Stimulated activated CD4-positive, alpha-beta T cell treated with anti-CD3 and anti-CD28 coated beads, Interleukin-4, amount 100 ng/mL, for 24 hours (primary cell): Measurements from ENCODE around the gene KLHDC3.
A peak's percentile ranks its signal among the peaks of the same experiment; 100 is the strongest.

ENCODE experiments used
- DNase-seq: peaks from one replicate; pipeline ENCODE4 v3.0.0-alpha.2; 2020

Gene KLHDC3, protein sequence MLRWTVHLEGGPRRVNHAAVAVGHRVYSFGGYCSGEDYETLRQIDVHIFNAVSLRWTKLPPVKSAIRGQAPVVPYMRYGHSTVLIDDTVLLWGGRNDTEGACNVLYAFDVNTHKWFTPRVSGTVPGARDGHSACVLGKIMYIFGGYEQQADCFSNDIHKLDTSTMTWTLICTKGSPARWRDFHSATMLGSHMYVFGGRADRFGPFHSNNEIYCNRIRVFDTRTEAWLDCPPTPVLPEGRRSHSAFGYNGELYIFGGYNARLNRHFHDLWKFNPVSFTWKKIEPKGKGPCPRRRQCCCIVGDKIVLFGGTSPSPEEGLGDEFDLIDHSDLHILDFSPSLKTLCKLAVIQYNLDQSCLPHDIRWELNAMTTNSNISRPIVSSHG

DNA sequence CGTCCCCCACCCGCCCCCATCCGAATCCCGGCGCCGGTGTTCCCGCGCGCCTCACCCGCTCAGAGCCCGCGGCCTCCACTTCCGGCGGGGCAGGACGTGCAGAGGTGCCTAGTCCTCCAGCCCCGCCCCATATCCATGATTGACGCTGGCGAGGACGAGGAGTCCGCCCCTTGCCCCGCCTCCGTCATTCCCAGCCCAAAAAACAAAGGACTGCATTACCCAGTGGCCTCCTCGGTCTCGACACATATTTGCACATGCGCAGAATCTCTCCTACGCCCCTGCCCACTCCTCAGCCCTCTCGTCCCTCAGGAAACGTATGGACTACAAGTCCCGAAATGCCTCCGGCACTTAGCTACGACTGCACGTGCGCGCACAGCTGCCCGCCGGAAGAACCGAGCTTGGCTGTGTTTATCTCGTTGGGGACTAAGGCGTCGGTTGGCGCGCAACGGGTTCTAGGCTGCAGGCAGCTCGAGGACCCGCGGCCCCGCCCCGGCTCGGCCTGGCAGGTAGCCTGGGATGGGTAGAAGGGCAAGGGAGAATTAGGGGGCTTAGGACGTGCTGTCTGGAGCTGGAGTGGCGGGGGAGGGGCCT, at the start of gene KLHDC3, which contains the start of gene MEA1:
TSS of gene KLHDC3 (plus strand) at position 407 of the 591 bp plus-strand sequence. CDS start 2,944 bp downstream, outside the sequence.
TSS of gene MEA1 (minus strand) at position 104 of the 591 bp plus-strand sequence. CDS start 133 bp downstream, outside the sequence.
- peak; percentile 100 for DNase-seq

DNA sequence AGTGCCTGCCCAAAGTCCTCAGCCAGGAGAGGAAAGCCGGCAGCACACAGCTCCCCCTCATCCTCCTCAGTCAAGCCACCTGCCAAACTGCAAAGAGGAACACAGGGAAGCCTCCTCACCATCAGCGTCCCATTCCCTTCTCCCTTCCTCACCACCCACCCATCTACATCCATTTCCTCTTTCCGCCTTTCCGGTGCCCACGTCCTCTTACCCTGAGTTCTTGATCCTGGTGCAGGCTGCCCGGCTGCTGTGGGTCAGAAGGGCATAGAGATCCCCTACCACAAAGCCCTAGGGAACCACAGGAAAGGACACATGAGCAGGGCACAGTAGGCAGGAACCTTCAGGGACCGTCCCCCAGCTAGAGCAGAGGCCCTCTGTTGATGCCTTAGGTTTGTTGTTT, 47.5 kb upstream of the KLHDC3 start:
- DNase-seq: no peak

DNA sequence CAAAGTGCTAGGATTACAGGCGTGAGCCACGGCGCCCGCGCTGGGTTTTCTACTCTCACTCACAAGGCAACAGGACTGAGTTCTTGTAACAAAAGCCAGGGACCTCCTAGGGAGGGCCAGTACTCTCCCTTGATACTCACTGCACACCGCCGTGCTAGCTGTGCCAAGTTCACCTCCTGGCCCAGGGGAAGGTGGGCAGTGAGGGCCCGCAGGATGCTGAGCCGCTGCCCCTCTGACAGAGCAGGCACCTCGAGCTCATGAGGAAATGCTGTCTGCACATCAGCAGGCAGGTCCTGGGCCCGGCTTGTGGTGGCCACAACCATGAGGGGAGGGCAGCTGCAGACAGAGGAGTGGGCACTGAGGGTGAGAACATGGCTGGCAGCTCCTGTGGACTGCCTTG, 46.8 kb upstream of the KLHDC3 start:
- no peak for DNase-seq

DNA sequence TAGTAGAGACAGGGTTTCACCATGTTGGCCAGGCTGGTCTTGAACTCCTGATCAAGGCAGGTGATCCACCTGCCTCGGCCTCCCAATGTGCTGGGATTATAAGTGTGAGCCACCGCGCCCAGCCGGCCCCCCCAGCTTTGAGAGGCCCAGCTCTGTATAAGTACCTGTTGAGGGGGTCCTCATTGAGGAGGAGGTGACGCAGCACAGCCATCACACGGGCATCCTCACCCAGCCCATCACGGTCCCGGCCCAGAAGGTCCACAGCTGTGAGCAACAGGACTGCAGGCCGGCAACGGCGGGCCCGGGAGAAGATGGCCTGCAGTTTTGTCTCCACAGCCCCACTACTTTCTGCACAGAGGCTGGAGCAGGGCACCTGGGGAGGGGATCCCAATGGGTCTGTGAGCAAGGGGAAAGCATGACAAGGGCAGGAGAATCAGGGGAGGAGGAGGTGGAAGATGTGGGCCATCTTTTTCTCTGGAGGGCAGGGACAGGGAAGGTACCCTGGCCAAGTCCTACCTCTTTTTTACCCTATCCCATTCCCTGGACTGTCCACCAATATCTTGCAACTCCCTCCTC, 45.8 kb upstream of the KLHDC3 start:
- no peak for DNase-seq

DNA sequence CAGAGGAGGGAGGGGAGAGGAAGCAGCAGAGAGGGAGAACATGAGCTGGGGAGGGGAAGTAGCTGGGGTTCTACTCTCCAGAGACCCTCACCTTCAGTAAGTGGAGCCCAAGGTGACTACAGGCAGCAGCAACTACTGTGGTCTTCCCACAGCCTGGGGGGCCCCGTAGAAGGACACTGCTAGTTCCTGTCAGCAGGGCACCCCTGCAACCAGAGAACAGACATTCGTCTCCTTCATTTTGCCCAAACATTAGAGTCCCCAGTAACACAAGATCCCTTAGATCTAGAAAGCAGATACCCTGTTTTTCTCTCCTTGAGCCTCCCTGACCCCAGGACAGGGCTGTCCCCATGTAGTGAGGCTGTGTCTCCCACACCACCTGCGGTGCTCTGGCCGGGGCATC, 45.3 kb upstream of the KLHDC3 start:
- DNase-seq: no peak

DNA sequence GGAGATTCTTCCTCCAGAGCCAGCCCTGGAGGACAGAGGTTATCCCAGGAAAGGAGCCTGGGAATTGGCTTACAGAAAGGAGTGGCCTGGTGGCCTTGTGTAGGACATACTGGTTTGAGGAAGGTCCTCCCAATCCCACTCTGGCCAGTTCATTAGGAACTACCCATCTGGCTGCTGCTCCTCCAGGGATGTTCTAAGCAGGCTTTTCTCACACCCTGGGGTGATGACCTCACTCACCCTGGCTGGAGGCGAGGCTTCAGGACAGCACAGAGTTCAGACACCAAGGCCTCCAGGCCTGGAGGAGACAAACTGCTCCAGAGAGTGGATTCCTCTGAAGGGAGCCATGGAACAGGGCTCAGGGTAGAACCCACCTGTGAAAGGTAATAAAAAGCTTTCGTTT, 44.6 kb upstream of the KLHDC3 start:
- DNase-seq: no peak

DNA sequence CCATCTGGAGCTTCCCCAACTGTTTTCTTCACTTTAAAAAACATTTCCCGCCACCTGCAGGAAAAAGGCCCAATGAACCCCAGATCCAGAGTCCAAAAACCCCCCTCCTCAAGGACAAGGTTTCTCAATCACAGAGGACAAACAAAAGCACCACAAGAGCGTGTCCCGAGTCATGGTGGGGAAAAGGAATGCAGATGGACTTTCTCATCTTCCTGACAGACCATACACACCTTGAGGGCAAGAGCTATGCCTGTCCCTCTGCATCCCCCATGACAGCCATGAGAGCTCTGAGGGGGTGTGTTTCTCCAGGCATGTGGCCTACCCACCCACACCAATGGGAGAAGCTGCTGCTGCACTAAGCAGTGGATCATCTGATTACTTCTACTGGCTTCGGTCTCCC, 44.1 kb upstream of the KLHDC3 start:
- no peak for DNase-seq

DNA sequence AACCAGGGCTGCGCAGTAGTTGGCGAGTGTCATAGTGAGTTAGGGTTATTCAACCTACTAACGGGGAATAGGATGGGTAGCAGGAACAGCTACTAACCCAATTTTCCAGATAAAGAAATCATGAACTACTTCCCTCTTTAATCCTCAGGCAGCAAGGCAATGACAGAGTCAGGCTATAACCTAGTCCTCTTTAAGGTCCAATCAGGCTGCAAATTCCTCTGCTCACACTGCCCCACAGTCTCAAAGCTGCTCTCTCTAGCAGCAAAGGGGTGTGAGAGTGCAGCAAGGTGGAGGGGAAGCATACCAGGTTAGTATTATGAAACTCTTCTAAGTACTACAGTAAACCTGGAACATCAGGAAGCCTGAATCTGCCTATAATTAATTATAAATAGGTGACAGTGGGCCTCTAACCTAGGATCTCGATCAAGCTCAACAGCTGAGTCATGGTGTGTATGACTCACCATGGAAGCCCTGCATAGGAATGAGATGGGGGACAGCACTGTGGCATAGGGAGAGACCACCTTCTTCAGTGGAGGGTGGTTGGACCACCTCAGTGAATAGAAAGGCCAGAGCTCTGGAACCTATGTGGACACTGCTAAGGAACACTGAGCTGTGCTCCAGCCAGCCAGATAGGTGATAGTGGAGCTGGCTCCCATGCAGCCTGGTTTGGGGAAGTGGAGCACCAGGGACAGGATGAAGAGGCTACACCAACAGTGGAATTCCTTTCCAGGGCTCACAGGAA, 43.0 kb upstream of the KLHDC3 start:
- DNase-seq: peak; percentile 13

DNA sequence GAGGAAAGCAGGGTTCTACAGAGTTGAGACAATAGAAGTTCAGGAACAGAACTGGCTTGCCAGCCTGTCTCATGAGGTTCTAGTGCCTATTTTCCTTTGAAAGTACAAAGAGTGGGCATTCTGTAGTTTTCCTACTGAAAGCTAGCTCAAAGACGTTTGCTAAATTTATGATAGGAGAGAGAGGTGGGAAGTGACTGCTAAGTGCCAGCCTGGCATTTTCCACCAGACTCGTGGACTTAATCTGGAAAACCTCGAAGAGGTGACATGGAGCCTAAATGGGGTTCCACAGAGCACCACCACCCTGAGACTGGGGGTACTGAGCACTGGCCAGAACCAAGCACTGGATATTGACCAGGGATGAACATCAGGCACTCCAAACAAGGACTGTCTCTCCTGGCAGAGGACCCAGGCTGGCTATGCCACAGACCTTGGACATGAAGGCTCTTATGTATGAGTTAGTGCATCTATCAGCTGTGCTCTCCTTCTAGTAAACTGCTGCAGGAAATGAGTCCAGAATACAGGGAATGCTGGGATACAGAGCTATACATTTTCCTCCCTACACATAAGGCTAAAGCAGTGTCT, 42.2 kb upstream of the KLHDC3 start:
- DNase-seq: no peak

DNA sequence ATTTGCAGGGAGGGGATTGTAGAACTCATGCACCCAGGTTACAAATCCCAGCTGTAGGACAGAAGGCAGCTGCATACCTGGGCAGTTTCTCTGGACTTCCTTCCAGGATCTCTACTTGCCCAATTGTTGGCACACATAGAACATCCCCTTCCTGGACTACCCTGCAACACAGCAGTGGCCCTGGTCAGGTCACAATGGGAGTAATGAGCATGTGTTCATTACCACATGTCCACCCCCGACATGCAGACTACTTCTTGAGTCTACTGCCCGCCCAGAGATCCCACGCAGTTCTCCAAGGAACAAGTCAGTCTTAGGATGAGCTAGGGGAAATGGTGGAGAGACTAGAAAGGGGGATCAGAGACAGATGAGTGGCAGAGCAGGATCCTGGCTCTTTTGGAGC, 40.1 kb upstream of the KLHDC3 start:
- DNase-seq: no peak

DNA sequence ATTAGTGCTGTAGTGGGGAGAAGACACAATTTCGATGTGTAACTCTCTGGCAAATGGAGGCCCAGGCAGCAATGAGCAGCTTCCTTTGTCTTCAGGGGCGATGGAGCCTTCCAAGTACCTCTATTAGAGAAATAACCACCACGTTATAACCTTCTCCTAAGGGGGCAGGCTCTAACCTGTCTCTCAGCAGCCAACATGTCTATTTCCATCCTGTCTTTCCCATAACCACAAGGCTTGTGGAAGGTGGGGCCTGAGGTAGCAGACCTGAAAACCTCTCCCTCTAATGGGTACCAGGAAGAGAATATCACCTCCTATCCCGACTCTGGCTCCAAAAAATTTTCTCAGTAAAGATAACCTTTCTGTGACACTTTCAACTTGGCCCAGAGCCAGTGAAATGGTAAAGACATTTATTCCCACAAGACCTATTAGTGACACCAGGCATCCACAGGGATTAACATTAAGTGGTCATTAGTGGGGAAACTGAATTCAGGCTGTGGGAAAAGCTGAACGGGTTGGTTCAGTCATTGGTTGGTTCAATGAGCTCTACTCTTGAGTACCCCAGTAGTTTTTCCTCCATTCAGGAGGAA, 39.0 kb upstream of the KLHDC3 start:
- DNase-seq: no peak

DNA sequence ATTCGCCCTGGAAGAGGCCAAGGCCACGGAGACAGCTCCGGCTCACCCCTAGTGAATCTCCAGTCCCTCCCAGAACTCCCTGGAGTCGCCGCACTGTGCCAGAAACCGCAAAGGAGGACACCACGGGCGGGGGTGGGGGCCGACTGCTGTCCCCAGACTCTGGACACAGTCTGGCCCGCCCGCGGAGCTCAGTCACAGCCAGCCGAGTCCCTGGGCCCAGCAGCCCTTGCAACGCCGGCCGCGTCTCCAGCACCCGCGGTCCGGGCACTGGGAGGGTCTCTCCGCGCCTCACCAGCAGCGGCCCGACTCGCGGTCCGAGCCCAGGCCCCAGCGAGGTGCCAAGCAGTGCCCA, 35.6 kb upstream of the KLHDC3 start:
- peak; percentile 23 for DNase-seq

DNA sequence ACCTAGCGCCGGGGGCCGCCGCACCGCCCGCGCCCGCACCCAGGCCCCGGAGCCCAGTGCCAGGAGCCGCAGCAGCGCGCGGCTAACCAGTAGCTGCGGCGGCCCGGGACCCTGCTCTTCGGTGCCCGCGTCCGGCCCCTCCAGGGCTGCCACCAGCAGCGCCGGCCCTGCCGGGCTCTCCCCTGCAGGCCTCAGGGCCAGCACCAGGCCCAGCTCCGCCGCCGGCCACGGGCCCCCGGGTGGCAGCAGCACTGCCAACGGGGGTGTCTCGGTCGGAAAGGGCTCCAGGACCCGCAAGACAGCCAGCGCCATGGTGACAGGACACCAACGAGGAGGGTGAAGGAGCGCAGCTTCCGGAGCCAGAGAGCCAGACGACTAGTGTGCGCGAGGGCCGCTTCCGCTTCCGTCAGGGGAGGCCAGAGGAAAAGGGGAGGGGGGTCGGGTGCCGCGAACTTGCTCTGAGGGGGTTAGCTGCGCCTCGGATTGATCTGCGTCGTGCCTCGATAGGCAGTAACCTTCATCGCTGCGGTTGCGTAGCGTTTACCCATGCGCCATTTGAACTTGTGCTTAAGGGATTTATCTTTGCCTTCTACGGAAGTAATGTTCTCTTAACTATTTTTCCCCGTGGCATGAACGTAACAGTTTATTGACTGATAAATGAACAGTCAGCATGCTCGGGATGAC, 35.1 kb upstream of the KLHDC3 start, which contains the start of gene PEX6:
TSS of gene PEX6 (minus strand) at position 343 of the 684 bp plus-strand sequence. CDS start at position 312, 31 bp downstream.
- DNase-seq: peak; percentile 90

DNA sequence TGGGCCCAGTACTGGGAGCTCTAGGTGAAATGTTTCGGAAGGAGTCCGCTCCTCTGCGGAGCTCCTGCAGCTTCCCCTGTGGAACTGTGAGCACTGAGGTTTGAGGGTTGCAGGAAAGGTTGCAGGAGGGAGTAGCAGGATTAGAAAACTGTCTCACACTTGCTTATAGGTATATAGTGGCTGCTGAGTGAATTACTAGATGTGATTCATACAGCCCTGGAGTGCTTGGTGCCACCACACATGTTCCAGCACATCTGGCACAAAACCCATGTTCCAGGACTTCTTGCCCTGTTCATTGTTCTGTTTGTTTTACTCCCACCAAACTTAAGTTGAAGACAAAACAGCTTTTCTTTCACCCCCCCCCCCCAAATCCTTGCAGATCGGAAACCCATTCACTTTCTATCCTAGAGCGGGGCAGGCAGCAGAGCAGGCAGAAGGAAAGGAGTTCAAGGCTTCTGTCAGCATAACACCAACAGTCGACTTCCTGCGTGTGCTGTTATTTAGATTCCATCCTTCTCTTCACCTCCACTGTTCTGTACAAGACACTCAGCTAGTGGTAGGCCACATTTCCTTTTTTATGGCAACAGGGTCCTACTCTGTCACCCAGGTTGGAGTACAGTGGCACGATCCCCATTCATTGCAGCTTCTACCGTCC, 34.4 kb upstream of the KLHDC3 start:
- DNase-seq: no peak

DNA sequence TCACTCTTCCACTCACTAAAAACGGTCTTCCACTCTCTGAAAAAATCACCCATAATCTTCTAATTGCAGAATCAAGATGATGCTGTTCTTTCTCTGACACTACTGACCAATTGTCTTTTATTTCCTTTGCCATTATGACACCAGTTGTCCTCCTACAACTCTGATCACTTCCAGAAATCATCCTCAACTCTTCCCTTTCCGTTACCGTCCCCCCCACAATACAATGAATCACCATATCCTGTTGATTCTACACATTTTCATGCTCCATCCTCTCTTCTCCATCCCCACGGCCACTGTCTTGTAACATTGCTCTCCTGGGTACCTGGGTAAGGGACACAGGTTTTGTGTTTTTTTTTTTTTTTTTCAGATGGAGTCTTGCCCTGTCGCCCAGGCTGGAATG, 32.2 kb upstream of the KLHDC3 start:
- DNase-seq: no peak

DNA sequence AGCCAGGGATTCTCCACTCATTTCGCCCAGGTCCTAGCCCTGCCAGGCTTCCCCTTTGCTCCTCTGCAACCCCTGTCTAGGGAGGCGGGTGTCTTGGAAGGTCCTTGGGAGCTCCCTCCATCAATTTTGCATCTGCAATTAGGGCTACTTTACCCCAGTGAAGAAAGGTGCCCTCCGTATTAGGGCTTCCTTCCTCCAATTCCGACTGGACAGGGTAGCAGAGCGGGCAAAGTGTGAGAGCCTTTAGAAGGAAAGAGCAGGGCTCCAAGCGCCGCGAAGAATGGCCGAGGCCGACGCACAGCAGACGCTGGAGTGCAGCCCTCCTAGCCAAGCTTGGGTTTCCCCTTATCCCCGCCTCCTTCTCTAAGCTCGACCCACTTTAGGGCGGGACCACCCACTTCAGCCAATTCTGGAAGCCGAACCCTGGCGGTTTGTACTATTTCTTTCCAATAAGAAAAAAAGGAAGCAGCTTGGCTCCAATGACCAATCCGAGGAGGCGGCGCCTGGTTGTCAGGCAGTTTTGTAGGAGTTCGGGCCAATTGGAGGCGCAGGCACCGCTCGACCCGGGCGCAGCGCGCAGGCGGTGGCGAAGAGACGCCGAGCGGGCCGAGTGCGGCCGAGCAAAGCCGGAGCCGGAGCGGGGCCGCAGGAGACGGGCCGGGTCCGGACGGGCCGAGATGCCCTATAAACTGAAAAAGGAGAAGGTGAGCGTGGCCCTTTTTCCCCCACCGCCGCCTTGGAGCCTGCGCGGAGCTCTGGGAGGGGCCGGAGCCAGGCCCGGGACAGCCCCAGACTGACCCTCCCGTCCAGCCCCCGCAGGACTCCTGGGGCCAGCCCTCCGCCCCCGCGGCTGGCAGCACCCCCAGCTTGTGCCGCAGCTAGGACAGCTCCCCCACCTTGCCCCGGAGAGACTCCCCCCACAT, 29.8 kb upstream of the KLHDC3 start, which contains the start of gene PPP2R5D:
TSS of gene PPP2R5D (plus strand) at position 570 of the 923 bp plus-strand sequence. CDS start at position 678, 108 bp downstream.
- DNase-seq: peak; percentile 98

DNA sequence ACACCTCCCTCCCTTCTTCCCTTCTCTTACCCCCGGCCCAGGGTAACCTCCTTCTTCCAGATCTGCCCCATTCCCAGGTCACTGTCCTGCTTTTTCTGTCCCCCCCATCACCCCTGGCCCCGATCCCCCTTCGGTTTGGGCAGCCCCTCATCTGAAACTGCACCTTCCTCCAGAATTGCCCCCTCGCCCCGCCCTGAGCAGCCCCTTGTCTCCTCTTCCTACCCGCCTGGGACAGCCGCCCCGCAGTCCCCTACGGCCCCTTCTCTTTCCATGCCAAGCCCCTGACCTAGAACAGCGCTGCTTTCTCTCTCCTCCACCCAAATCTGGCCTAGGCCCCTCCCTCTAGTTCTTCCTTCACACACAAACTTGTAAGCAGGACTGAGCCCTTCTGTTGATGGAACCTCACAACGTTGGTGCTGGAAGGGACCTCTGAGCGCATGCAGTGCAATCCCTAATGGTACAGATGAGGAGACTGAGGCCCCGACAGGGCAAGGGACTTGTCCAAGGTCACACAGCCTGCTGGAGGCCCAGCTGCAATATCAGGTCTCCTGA, 29.0 kb upstream of the KLHDC3 start:
- peak; percentile 12 for DNase-seq

DNA sequence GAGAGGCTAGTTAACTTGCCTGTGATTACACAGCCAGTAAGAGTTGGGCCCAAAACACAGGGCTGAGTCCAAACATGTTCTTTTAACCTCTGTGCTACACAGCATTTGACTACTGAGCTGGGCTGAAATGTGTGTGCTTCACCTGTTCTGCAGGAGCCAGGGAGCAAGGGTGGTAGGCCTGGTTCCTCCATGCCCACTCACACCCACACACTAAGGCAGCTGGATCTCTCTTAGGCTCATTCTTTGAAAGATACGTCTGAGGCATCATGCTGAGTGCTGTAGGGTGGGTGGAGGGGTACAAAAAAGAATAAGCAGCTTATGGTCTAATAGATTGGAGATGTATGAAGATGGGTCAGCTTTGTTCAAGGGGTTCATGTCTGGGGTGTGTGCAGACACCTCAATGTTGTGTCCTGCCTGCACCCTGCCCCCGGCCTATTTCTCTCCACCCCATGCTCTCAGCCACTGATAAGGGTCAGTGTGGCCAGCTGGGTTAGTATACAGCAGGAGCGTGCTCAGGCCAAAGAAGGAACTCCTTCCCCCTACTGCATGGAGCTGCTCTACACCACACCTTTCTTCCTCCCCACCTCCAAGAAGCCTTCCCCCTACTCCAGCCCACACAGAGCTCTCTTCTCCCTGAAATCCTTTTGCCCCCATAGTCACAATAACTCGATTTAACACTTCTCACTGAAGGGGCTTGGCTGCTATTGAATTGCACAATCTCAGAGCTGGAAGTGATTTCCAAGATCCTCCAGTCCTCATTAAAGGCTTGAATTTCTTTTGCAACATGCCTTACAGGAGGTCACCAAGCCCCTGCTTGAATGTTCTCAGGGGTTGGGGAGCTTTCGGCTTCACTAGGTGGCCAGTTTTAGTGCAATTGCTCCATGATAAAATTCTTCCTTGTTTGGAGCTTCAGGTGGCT, 26.3 kb upstream of the KLHDC3 start:
- no peak for DNase-seq
